ENCODE measurements around the gene CUL1.
A peak's percentile ranks its signal among the peaks of the same experiment; 100 is the strongest.

Gene CUL1

DNA sequence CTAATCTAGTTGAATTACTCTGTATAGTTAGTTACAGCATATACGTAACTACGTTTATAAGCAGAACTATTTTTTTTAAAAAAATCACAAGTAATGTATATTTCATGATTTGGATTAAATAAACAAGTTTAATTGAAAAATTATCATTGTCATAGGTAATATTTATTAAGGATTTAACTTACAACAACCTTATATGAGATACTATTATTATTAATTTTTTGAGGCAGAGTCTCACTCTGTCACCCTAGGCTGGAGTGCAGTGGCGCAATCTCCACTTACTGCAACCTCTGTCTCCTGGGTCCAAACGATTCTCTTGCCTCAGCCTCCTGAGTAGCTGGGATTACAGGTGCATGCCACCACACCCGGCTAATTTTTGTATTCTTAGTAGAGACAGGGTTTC lies 4.1 kb upstream of the CUL1 start:
- H3K9me3 ChIP-seq (ENCODE audit: control insufficient read depth, low read length), result no peaks in the 10 kb centered on the region
- TF ChIP-seq, protein P1, sequence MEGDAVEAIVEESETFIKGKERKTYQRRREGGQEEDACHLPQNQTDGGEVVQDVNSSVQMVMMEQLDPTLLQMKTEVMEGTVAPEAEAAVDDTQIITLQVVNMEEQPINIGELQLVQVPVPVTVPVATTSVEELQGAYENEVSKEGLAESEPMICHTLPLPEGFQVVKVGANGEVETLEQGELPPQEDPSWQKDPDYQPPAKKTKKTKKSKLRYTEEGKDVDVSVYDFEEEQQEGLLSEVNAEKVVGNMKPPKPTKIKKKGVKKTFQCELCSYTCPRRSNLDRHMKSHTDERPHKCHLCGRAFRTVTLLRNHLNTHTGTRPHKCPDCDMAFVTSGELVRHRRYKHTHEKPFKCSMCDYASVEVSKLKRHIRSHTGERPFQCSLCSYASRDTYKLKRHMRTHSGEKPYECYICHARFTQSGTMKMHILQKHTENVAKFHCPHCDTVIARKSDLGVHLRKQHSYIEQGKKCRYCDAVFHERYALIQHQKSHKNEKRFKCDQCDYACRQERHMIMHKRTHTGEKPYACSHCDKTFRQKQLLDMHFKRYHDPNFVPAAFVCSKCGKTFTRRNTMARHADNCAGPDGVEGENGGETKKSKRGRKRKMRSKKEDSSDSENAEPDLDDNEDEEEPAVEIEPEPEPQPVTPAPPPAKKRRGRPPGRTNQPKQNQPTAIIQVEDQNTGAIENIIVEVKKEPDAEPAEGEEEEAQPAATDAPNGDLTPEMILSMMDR (IDR thresholded peaks at IDR 0.05), result no peak
- H3K4me2 ChIP-seq (ENCODE audit: low read length), result no peak overlapping the region
- no peaks in the 10 kb centered on the region for H3K4me1 ChIP-seq
- H3K36me3 ChIP-seq (ENCODE audit: control insufficient read depth, insufficient read depth, low read length), result no peaks in the 10 kb centered on the region
- H3K4me3 ChIP-seq (ENCODE audit: low read depth, low read length), result no peak overlapping the region
- H3K79me2 ChIP-seq, result peaks cover under 1% of the 10 kb centered on the region
- H2AFZ ChIP-seq, result no peak overlapping the region
- H3K9ac ChIP-seq, result no peak overlapping the region
- no peak overlapping the region for H3K27ac ChIP-seq
- no peaks in the 10 kb centered on the region for H3K27me3 ChIP-seq (ENCODE audit: control insufficient read depth, insufficient read depth, low read length)

DNA sequence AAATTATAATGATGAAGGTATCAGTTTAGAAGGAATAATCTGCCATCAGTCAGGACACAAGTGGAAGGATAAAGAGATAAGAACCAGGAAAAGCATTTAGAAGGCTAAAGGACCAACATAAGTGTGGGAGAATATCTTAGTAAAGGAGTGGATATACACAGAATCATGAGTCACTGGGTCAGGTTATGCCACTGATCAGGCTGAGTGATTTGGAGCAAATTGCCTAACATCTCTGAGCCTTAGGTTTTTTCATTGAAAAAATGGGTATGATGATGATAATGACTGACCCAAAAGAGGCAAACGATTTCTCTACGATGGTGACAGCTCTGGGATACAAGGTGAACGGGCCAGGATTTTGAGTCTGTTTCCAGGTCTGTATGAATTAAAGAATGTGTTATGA lies 2.8 kb upstream of the CUL1 start:
- H3K27ac ChIP-seq, result no peak overlapping the region
- no peaks in the 10 kb centered on the region for H3K9me3 ChIP-seq (ENCODE audit: control insufficient read depth, low read length)
- H3K27me3 ChIP-seq (ENCODE audit: control insufficient read depth, insufficient read depth, low read length), result no peaks in the 10 kb centered on the region
- H2AFZ ChIP-seq, result no peak overlapping the region
- no peak overlapping the region for H3K4me3 ChIP-seq (ENCODE audit: low read depth, low read length)
- H3K4me1 ChIP-seq, result peaks cover 5% of the 10 kb centered on the region
- H3K79me2 ChIP-seq, result peaks cover 11% of the 10 kb centered on the region
- H3K36me3 ChIP-seq (ENCODE audit: control insufficient read depth, insufficient read depth, low read length), result no peaks in the 10 kb centered on the region
- no peak overlapping the region for H3K4me2 ChIP-seq (ENCODE audit: low read length)
- TF ChIP-seq, protein P1 (IDR thresholded peaks at IDR 0.05), result no peak
- no peak overlapping the region for H3K9ac ChIP-seq

DNA sequence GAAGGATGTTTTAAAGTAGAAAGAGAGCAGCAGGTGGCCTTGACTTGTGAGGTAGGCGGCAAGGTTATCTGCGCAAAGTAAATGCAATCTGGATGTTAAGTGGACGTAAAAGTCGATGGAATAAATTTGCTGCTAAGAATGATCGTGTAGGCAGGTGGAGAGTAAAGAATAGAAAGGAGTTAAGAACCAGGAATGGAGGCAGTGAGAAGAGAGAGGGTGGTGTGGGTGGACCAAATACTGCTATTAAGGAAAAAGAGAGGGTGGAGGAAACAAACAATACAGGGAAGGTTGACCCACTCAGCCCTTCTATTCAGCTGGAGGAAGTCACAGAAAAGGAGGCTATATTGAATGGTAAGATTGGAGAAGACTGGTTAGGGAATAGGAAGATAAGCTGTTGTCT lies 1.9 kb upstream of the CUL1 start:
- Histone ChIP-seq H3K79me2 (peaks cover 19% of the 10 kb centered on the region), H3K9me3 (ENCODE audit: control insufficient read depth, low read length) (no peaks in the 10 kb centered on the region), H3K27ac (peak overlapping the region; percentile 17), H3K27me3 (ENCODE audit: control insufficient read depth, insufficient read depth, low read length) (no peaks in the 10 kb centered on the region), H3K4me3 (ENCODE audit: low read depth, low read length) (no peak overlapping the region), H3K4me2 (ENCODE audit: low read length) (no peak overlapping the region), H3K4me1 (peaks cover 5% of the 10 kb centered on the region), H3K36me3 (ENCODE audit: control insufficient read depth, insufficient read depth, low read length) (no peaks in the 10 kb centered on the region), H2AFZ (no peak overlapping the region), H3K9ac (no peak overlapping the region)
- TF ChIP-seq, protein P1 (IDR thresholded peaks at IDR 0.05), result no peak

DNA sequence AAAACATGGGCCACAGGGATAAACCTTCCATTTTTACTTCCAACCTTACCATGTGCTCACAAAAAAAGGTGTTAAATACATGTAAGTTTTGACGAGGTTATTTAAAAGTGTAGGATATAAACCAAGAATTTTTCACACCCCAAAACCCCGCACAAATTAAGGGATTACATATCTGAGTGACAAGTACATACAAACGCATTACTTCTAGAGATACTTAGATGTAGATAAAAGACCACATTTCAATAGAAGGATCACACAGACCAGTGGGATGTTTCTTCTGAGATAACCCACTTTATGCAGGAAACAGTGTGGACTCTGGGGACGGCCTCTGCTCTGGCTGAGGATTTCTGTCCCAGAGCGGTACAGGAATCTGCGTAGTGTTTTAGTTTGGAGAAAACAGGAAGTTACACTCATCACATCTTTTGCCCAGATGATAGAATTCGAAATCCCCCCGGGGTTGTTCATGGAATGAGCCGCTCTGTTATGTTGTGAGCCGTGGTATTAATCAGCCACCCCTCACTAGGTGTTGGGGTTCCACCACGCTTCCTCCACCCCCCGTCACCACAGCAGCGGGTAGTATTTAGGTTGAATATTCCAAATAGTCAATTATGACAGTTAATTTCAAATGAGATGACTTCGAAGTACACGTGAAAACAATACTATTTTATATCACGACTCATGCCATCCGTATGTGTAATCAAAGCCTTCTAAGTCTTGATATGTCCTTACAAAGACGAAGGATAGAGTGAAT lies 1.3 kb upstream of the CUL1 start:
- peak overlapping the region; percentile 62 for H3K4me3 ChIP-seq (ENCODE audit: low read depth, low read length)
- peak overlapping the region; percentile 81 for H3K27ac ChIP-seq

More for the DNA sequence above, 1.3 kb upstream of the CUL1 start:
- no peak overlapping the region for H3K9ac ChIP-seq
- peak overlapping the region; percentile 85 for H3K4me2 ChIP-seq (ENCODE audit: low read length)
- peaks cover 9% of the 10 kb centered on the region for H3K4me1 ChIP-seq
- peak overlapping the region; percentile 94 for H2AFZ ChIP-seq
- TF ChIP-seq, protein P1 (IDR thresholded peaks at IDR 0.05), result no peak
- peaks cover 26% of the 10 kb centered on the region for H3K79me2 ChIP-seq
- H3K36me3 ChIP-seq (ENCODE audit: control insufficient read depth, insufficient read depth, low read length), result no peaks in the 10 kb centered on the region
- no peaks in the 10 kb centered on the region for H3K9me3 ChIP-seq (ENCODE audit: control insufficient read depth, low read length)
- H3K27me3 ChIP-seq (ENCODE audit: control insufficient read depth, insufficient read depth, low read length), result no peaks in the 10 kb centered on the region
